H1 (cell line): ENCODE measurements around the gene CTXN1. TPM values are rescaled to one million over a fixed set of nuclear protein-coding genes. Genes with fewer than 3 reads are reported as not detected.

ENCODE experiments used
- BACH1 ChIP-seq: IDR thresholded peaks from 2 replicates; pipeline ENCODE4 v1.6.1; 2012; ENCODE audit warnings: low read length, improper control_type of control experiment
- CHD7 ChIP-seq: fragments of 300-600 bp; sonication (generic); IDR thresholded peaks from 2 replicates; pipeline ENCODE4 v1.7.1; 2012; ENCODE audit warnings: low read length, moderate library complexity, mild to moderate bottlenecking, inconsistent platforms; ENCODE audit not compliant: insufficient replicate concordance
- HDAC6 ChIP-seq: IDR thresholded peaks from one replicate; pipeline ENCODE4 v1.7.1; 2012; ENCODE audit warnings: low read depth, mild to moderate bottlenecking, inconsistent platforms, low read length, moderate library complexity
- POLR2AphosphoS5 ChIP-seq: IDR thresholded peaks from 2 replicates; pipeline ENCODE4 v1.6.1; 2011; ENCODE audit warnings: low read depth, low read length
- RXRA ChIP-seq: IDR thresholded peaks from 2 replicates; pipeline ENCODE4 v1.6.1; 2011; ENCODE audit warnings: low read depth, mild to moderate bottlenecking, low read length, moderate library complexity; ENCODE audit not compliant: insufficient read depth
- SP4 ChIP-seq: IDR thresholded peaks from 2 replicates; pipeline ENCODE4 v1.6.1; 2012; ENCODE audit warnings: low read length, inconsistent platforms
- SRF ChIP-seq: IDR thresholded peaks from 2 replicates; pipeline ENCODE4 v1.6.1; 2011; ENCODE audit warnings: mild to moderate bottlenecking, low read depth, low read length, moderate library complexity
- TCF12 ChIP-seq: IDR thresholded peaks from 2 replicates; pipeline ENCODE4 v1.6.1; 2011; ENCODE audit warnings: low read depth, mild to moderate bottlenecking, low read length
- TEAD4 ChIP-seq: IDR thresholded peaks from 2 replicates; pipeline ENCODE4 v1.6.1; 2012; ENCODE audit warnings: low read depth, low read length, inconsistent platforms, mixed read lengths
- polyA plus RNA-seq, 7 experiments: library from polyadenylated mRNA; depleted of rRNA in 3 of 7; stranded (reverse) in 5 of 7; unstranded in 2 of 7; fragments of >200 nt in 5 of 7; fragments of 200-250 nt in 2 of 7; gene quantifications; 1 replicate in 5 of 7; 2 replicates in 1 of 7; 4 replicates in 1 of 7; pipeline versions ENCODE4 v1.2.1 to v1.2.3, GENCODE V29; 2011 to 2013; ENCODE audit warnings: missing spikeins in 2 of 7, mixed read lengths in 2 of 7
- total RNA-seq: library from RNA; stranded (reverse); fragmentation: NEBNext Ultra II Directional; extraction: Animal tissue kit (Norgen Biotek cat#: 25700); gene quantifications from 2 replicates; pipeline ENCODE4 v1.2.1, GENCODE V29; 2021
- TF ChIP-seq, protein P1 (sequence below): IDR thresholded peaks from 2 replicates; pipeline ENCODE4 v1.6.1; 2012; ENCODE audit warnings: inconsistent platforms

Gene CTXN1
- total and polyA plus RNA-seq, 2 of the 8 experiments (the other 6 are each of a cell fraction or from before 2014, with no cell fraction given): 16.4 to 58.0 TPM

DNA sequence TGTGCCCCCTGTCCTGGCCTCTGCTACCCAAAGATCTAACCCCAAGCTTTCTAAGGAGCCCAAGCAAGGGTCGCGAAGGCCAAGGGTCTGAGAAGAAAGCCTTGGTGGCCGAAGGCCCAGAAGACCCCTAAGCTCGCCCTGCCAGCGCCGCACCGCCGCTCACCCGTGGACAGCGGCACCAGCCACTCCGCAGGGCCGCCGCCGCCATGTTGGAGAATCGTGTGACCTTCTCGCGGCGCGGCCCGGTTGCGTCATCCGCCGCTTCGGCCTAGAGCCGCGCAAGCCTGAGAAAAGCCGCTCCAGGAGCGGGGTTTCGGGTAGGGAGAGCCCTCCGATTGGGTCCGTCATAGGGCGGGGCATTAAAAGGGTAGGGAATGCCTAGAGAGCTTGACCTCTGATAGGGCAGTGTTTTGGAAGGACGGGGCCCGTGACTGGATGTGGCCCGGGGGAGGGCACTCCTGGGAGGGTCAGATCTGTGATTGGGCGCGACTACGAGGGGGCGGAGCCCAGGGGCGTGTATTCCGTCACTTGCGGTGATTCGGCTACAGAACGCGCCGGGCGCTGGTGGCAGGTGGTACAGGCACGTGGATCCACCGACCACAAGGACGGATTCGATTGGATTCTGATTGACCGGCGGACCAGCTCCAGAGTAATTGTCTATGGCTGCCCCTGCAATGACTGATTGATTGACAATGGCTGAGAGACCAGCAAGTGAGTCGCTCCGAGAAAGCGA is 17.7 kb upstream of the CTXN1 start, which contains the start of gene TIMM44 (continued):
- no peak for TF ChIP-seq CHD7
- TF ChIP-seq TEAD4: no peak
- TF ChIP-seq POLR2AphosphoS5: peak; percentile 99
- TF ChIP-seq, protein P1, sequence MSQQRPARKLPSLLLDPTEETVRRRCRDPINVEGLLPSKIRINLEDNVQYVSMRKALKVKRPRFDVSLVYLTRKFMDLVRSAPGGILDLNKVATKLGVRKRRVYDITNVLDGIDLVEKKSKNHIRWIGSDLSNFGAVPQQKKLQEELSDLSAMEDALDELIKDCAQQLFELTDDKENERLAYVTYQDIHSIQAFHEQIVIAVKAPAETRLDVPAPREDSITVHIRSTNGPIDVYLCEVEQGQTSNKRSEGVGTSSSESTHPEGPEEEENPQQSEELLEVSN: peak; percentile 77; the same call in 1 of the 2 replicates
- peak; percentile 60; the same call in 1 of the 2 replicates for TF ChIP-seq SRF
- TF ChIP-seq HDAC6: no peak
- no peak for TF ChIP-seq TCF12
- no peak for TF ChIP-seq BACH1
- TF ChIP-seq RXRA: no peak
- peak; percentile 56; the same call in 1 of the 2 replicates for TF ChIP-seq SP4
